ENCODE results near the gene LRRC8E. TPM values are rescaled to one million over a fixed set of nuclear protein-coding genes. Genes with fewer than 3 reads are reported as not detected.

Gene LRRC8E
- polyA plus RNA-seq, 1 donor from 2014 or later: not detected

- Mint-ChIP-seq H3K36me3 (no peaks in the 10 kb centered on the region), H3K4me1 (peaks cover 13 to 26% (median 15%) of the 10 kb centered on the region in 3 donors), H3K4me3 (peak overlapping the region in 3 of 4 donors; percentile 56 to 75 (median 63)), H3K27me3 (peaks cover 23% of the 10 kb centered on the region), H3K27ac (peak overlapping the region in 1 of 3 donors; percentile 70), H3K9me3 (peaks cover 0 to 4% (median 0%) of the 10 kb centered on the region in 3 donors)
Observed at GRCh38 chr19:7869453-7869909, 18.8 kb upstream of the LRRC8E start.

GRCh38 chr19:7869910-7870511, 18.3 kb upstream of the LRRC8E start:
- Mint-ChIP-seq H3K9me3 (peaks cover 0 to 4% (median 0%) of the 10 kb centered on the region in 3 donors), H3K4me3 (peak overlapping the region; percentile 43 to 90 (median 71)), H3K36me3 (no peaks in the 10 kb centered on the region), H3K27me3 (peaks cover 21% of the 10 kb centered on the region), H3K27ac (peak overlapping the region in 1 of 3 donors; percentile 16), H3K4me1 (peaks cover 11 to 23% (median 13%) of the 10 kb centered on the region in 3 donors)

- Mint-ChIP-seq H3K27me3 (peaks cover 22% of the 10 kb centered on the region), H3K4me3 (peak overlapping the region in 3 of 4 donors; percentile 34 to 85 (median 35)), H3K9me3 (peaks cover 0 to 4% (median 0%) of the 10 kb centered on the region in 3 donors), H3K27ac (peak overlapping the region in 1 of 3 donors; percentile 7), H3K36me3 (no peaks in the 10 kb centered on the region), H3K4me1 (peaks cover 8 to 17% (median 10%) of the 10 kb centered on the region in 3 donors)
Observed at GRCh38 chr19:7870571-7871436, 17.5 kb upstream of the LRRC8E start.

- Mint-ChIP-seq H3K4me1 (peaks cover 8 to 17% (median 10%) of the 10 kb centered on the region in 3 donors), H3K4me3 (peak overlapping the region; percentile 12 to 86 (median 56)), H3K9me3 (peaks cover 0 to 4% (median 0%) of the 10 kb centered on the region in 3 donors), H3K36me3 (no peaks in the 10 kb centered on the region), H3K27me3 (peaks cover 22% of the 10 kb centered on the region), H3K27ac (peak overlapping the region in 2 of 3 donors; percentile 7 to 53)
Observed at GRCh38 chr19:7871437-7872305, 16.6 kb upstream of the LRRC8E start.

GRCh38 chr19:7872306-7873204, 15.8 kb upstream of the LRRC8E start:
- Mint-ChIP-seq H3K4me1 (peaks cover 8 to 17% (median 10%) of the 10 kb centered on the region in 3 donors), H3K9me3 (peaks cover 0 to 4% (median 0%) of the 10 kb centered on the region in 3 donors), H3K36me3 (no peaks in the 10 kb centered on the region), H3K4me3 (peak overlapping the region in 3 of 4 donors; percentile 34 to 86 (median 67)), H3K27me3 (peaks cover 20% of the 10 kb centered on the region), H3K27ac (peak overlapping the region in 2 of 3 donors; percentile 7 to 53)

GRCh38 chr19:7873304-7874075, 14.8 kb upstream of the LRRC8E start:
- H3K4me1 Mint-ChIP-seq: peaks cover 8 to 14% (median 10%) of the 10 kb centered on the region in 3 donors
- no peaks in the 10 kb centered on the region for H3K36me3 Mint-ChIP-seq
- peaks cover 0 to 4% (median 0%) of the 10 kb centered on the region in 3 donors for H3K9me3 Mint-ChIP-seq
- H3K27me3 Mint-ChIP-seq: peaks cover 18% of the 10 kb centered on the region
- H3K27ac Mint-ChIP-seq: no peak overlapping the region
- H3K4me3 Mint-ChIP-seq: peak overlapping the region in 3 of 4 donors; percentile 48 to 75 (median 74)

- peak within 1 kb of the TSS in 3 of 4 donors; percentile 48 to 75 (median 75) for H3K4me3 Mint-ChIP-seq
- H3K36me3 Mint-ChIP-seq: no peaks in the 10 kb centered on the region
- H3K27ac Mint-ChIP-seq: no peak within 1 kb of the TSS
- H3K4me1 Mint-ChIP-seq: peaks cover 8 to 14% (median 10%) of the 10 kb centered on the region in 3 donors
- peaks cover 0 to 4% (median 0%) of the 10 kb centered on the region in 3 donors for H3K9me3 Mint-ChIP-seq
- peaks cover 18% of the 10 kb centered on the region for H3K27me3 Mint-ChIP-seq
Observed at GRCh38 chr19:7874076-7874896, 14.0 kb upstream of the LRRC8E start, which contains the start of gene PRR36. Gene PRR36 (minus strand): TSS chr19:7874390. CDS start chr19:7873689, 701 bp downstream.

- Mint-ChIP-seq H3K27me3 (peaks cover 18% of the 10 kb centered on the region), H3K27ac (no peak overlapping the region), H3K4me3 (peak overlapping the region in 1 of 4 donors; percentile 75), H3K4me1 (peaks cover 8 to 14% (median 10%) of the 10 kb centered on the region in 3 donors), H3K36me3 (no peaks in the 10 kb centered on the region), H3K9me3 (peaks cover 0 to 4% (median 0%) of the 10 kb centered on the region in 3 donors)
Observed at GRCh38 chr19:7874897-7875273, 13.4 kb upstream of the LRRC8E start.

GRCh38 chr19:7877249-7877836, 11.0 kb upstream of the LRRC8E start:
- no peak overlapping the region for H3K4me3 Mint-ChIP-seq
- H3K9me3 Mint-ChIP-seq: no peaks in the 10 kb centered on the region
- H3K36me3 Mint-ChIP-seq: no peaks in the 10 kb centered on the region
- peaks cover 0 to 5% (median 2%) of the 10 kb centered on the region in 3 donors for H3K4me1 Mint-ChIP-seq
- peak overlapping the region in 1 of 3 donors; percentile 46 for H3K27ac Mint-ChIP-seq
- H3K27me3 Mint-ChIP-seq: peaks cover 10% of the 10 kb centered on the region

GRCh38 chr19:7879111-7879807, 9.1 kb upstream of the LRRC8E start:
- Mint-ChIP-seq H3K4me3 (no peak overlapping the region), H3K36me3 (no peaks in the 10 kb centered on the region), H3K27me3 (peaks cover 2% of the 10 kb centered on the region), H3K9me3 (no peaks in the 10 kb centered on the region), H3K4me1 (no peaks in the 10 kb centered on the region), H3K27ac (no peak overlapping the region)

- H3K4me1 Mint-ChIP-seq: no peaks in the 10 kb centered on the region
- H3K9me3 Mint-ChIP-seq: no peaks in the 10 kb centered on the region
- H3K27ac Mint-ChIP-seq: no peak overlapping the region
- no peaks in the 10 kb centered on the region for H3K36me3 Mint-ChIP-seq
- H3K27me3 Mint-ChIP-seq: peaks cover 2% of the 10 kb centered on the region
- H3K4me3 Mint-ChIP-seq: no peak overlapping the region
Observed at GRCh38 chr19:7879836-7880235, 8.5 kb upstream of the LRRC8E start.
